ENCODE results near the gene CRABP1. TPM values are rescaled to one million over a fixed set of nuclear protein-coding genes. Genes with fewer than 3 reads are reported as not detected.

The CRABP1 gene
- total RNA-seq, 2 donors from 2014 or later: 1.3 to 1.5 TPM

GRCh38 chr15:78347586-78348543 lies 7.7 kb downstream of the CRABP1 start:
- no peaks in the 10 kb centered on the region for H3K36me3 ChIP-seq
- DNase-seq: no peak
- intact Hi-C loops (cut with DNase I): no loop called here

GRCh38 chr15:78350058-78350457 lies 9.9 kb downstream of the CRABP1 start:
- no peak overlapping the region for H3K9ac ChIP-seq (ENCODE audit: low read depth in 2 of 2, low read length in 2 of 2)
- no peaks in the 10 kb centered on the region for H3K9me3 ChIP-seq
- no peaks in the 10 kb centered on the region for H3K27me3 ChIP-seq
- no peaks in the 10 kb centered on the region for H3K36me3 ChIP-seq
- no peak overlapping the region for H3K4me3 ChIP-seq
- TF ChIP-seq CTCF (IDR thresholded peaks at IDR 0.05): no peak
- no peaks in the 10 kb centered on the region for H3K4me1 ChIP-seq
- intact Hi-C loops (cut with DNase I): no loop called here
- DNase-seq: no peak
- no peak overlapping the region for H3K27ac ChIP-seq

More at GRCh38 chr15:78347586-78348543, 7.7 kb downstream of the CRABP1 start:
- Histone ChIP-seq H3K27me3 (no peaks in the 10 kb centered on the region), H3K27ac (no peak overlapping the region), H3K9me3 (no peaks in the 10 kb centered on the region), H3K4me3 (no peak overlapping the region), H3K4me1 (no peaks in the 10 kb centered on the region), H3K9ac (ENCODE audit: low read depth in 2 of 2, low read length in 2 of 2) (no peak overlapping the region)
- no peak for TF ChIP-seq CTCF (IDR thresholded peaks at IDR 0.05)

- Histone ChIP-seq H3K4me1 (no peaks in the 10 kb centered on the region), H3K9ac (ENCODE audit: low read depth in 2 of 2, low read length in 2 of 2) (no peak overlapping the region), H3K36me3 (no peaks in the 10 kb centered on the region), H3K27me3 (no peaks in the 10 kb centered on the region), H3K9me3 (no peaks in the 10 kb centered on the region), H3K4me3 (no peak overlapping the region), H3K27ac (no peak overlapping the region)
- no peak for DNase-seq
- intact Hi-C loops (cut with DNase I): no loop called here
- TF ChIP-seq CTCF (IDR thresholded peaks at IDR 0.05): no peak
Measured at GRCh38 chr15:78351539-78351938, 11.4 kb downstream of the CRABP1 start.

- no peaks in the 10 kb centered on the region for H3K4me1 ChIP-seq
- no peak overlapping the region for H3K9ac ChIP-seq (ENCODE audit: low read depth in 2 of 2, low read length in 2 of 2)
- no peak overlapping the region for H3K27ac ChIP-seq
- H3K36me3 ChIP-seq: no peaks in the 10 kb centered on the region
- no peaks in the 10 kb centered on the region for H3K27me3 ChIP-seq
- intact Hi-C loops (cut with DNase I): no loop called here
- no peaks in the 10 kb centered on the region for H3K9me3 ChIP-seq
- H3K4me3 ChIP-seq: no peak overlapping the region
- DNase-seq: no peak
- TF ChIP-seq CTCF (IDR thresholded peaks at IDR 0.05): no peak
Measured at GRCh38 chr15:78353093-78353492, 12.9 kb downstream of the CRABP1 start.

- no peak for DNase-seq
- intact Hi-C loops (cut with DNase I): no loop called here
- no peak for TF ChIP-seq CTCF (IDR thresholded peaks at IDR 0.05)
- H3K4me3 ChIP-seq: no peak overlapping the region
- no peak overlapping the region for H3K27ac ChIP-seq
- no peak overlapping the region for H3K9ac ChIP-seq (ENCODE audit: low read depth in 2 of 2, low read length in 2 of 2)
- H3K9me3 ChIP-seq: no peaks in the 10 kb centered on the region
- no peaks in the 10 kb centered on the region for H3K4me1 ChIP-seq
- no peaks in the 10 kb centered on the region for H3K36me3 ChIP-seq
- no peaks in the 10 kb centered on the region for H3K27me3 ChIP-seq
Measured at GRCh38 chr15:78355177-78355576, 15.0 kb downstream of the CRABP1 start.

Data from colonic mucosa (tissue), 4 donors.